Subcutaneous adipose tissue (tissue), 4 donors: ENCODE results near the gene HTR1B. TPM values are rescaled to one million over a fixed set of nuclear protein-coding genes. Genes with fewer than 3 reads are reported as not detected.

Source experiments
- CTCF ChIP-seq: fragments of 450-650 bp; IDR thresholded peaks from one replicate; pipeline ENCODE4 v1.5.1; 2016; ENCODE audit warnings: low read depth, mild to moderate bottlenecking, control low read depth, antibody characterized with exemption, moderate library complexity
- total RNA-seq, 4 donors: library from RNA; depleted of rRNA; stranded (reverse); fragments of >200 nt; gene quantifications; one replicate each; pipeline ENCODE4 v1.1.0, GENCODE V29; 2016

HTR1B gene
- total RNA-seq, 4 donors from 2014 or later: not detected

- no peak for TF ChIP-seq CTCF
Measured at GRCh38 chr6:77454386-77454785, 8.9 kb downstream of the HTR1B start.

- no peak for TF ChIP-seq CTCF
Measured at GRCh38 chr6:77451466-77451865, 11.8 kb downstream of the HTR1B start.

- TF ChIP-seq CTCF: no peak
Measured at GRCh38 chr6:77450924-77451323, 12.4 kb downstream of the HTR1B start.

- no peak for TF ChIP-seq CTCF
Measured at GRCh38 chr6:77448546-77448945, 14.7 kb downstream of the HTR1B start.

GRCh38 chr6:77447254-77447653 is 16.0 kb downstream of the HTR1B start:
- TF ChIP-seq CTCF: no peak

GRCh38 chr6:77446249-77446648 is 17.0 kb downstream of the HTR1B start:
- TF ChIP-seq CTCF: no peak

- TF ChIP-seq CTCF: no peak
Measured at GRCh38 chr6:77445214-77445613, 18.1 kb downstream of the HTR1B start.
